H1 (cell line): ENCODE measurements around the gene CCDC93. TPM values are rescaled to one million over a fixed set of nuclear protein-coding genes. Genes with fewer than 3 reads are reported as not detected.
"Not testable (repeated sequence)": the region's sequence is repeated elsewhere in the genome, so short reads cannot be mapped to it uniquely, and the experiment has no call there.

ENCODE experiments used
- CTCF ChIA-PET: fragments of 300-600 bp; sonication (Branson Sonifier 250); formaldehyde crosslinking; loops from one replicate; lab custom pipeline; 2021; ENCODE audit not compliant: partially characterized antibody; lab: Charles Lee
- POLR2A ChIA-PET: fragments of 300-600 bp; sonication (Branson Sonifier 250); formaldehyde crosslinking; loops from one replicate; lab custom pipeline; 2021; ENCODE audit warnings: inconsistent platforms; ENCODE audit not compliant: partially characterized antibody; lab: Charles Lee
- DNase-seq, 2 experiments: peaks; one replicate each; pipeline versions ENCODE4 v3.0.0 to v3.0.0-alpha.2; 2010 to 2022; ENCODE audit warnings: low spot score in 2 of 2, low read depth in 1 of 2, mixed read lengths in 1 of 2
- FAIRE-seq: peaks from 2 replicates; lab custom pipeline; 2011; peaks lifted over from hg19 to GRCh38; lab: Jason Lieb, UNC
- H2AFZ ChIP-seq: 2 replicates; pipeline ENCODE4 v1.8.1; 2012; ENCODE audit warnings: low read length, inconsistent platforms
- H2AK5ac ChIP-seq: 2 replicates; pipeline ENCODE4 v1.6.1; 2013; ENCODE audit warnings: low read depth, low read length
- H2BK120ac ChIP-seq: replicated peaks from 2 replicates; pipeline ENCODE3; 2013; ENCODE audit warnings: low read depth, low read length, inconsistent platforms
- H2BK12ac ChIP-seq: 2 replicates; pipeline ENCODE4 v1.6.1; 2013; ENCODE audit warnings: low read depth, low read length
- H2BK15ac ChIP-seq: 2 replicates; pipeline ENCODE4 v1.6.1; 2013; ENCODE audit warnings: low read length
- H2BK20ac ChIP-seq: 2 replicates; pipeline ENCODE4 v1.6.1; 2013; ENCODE audit warnings: low read length
- H2BK5ac ChIP-seq: 2 replicates; pipeline ENCODE4 v1.6.1; 2013; ENCODE audit warnings: low read depth, low read length
- H3K14ac ChIP-seq: 2 replicates; pipeline ENCODE4 v1.6.1; 2013; ENCODE audit warnings: inconsistent platforms; ENCODE audit not compliant: insufficient read length
- H3K18ac ChIP-seq: 2 replicates; pipeline ENCODE4 v1.6.1; 2013; ENCODE audit warnings: low read length; ENCODE audit errors: extremely low read depth
- H3K23ac ChIP-seq: 2 replicates; pipeline ENCODE4 v1.6.1; 2013; ENCODE audit warnings: inconsistent platforms; ENCODE audit not compliant: insufficient read length
- H3K23me2 ChIP-seq: 2 replicates; pipeline ENCODE4 v1.6.1; 2013; ENCODE audit warnings: low read depth, low read length
- H3K27ac ChIP-seq: 2 replicates; pipeline ENCODE4 v1.6.1; 2011; ENCODE audit warnings: low read depth, low read length, inconsistent platforms
- H3K27me3 ChIP-seq, 4 experiments: replicated peaks in 1 of 4; 1 replicate in 1 of 4; 2 replicates in 3 of 4; pipeline versions ENCODE4 v1.6.1 to v1.8.1; 2011 to 2013; ENCODE audit warnings: low read length in 3 of 4, mild to moderate bottlenecking in 3 of 4, inconsistent platforms in 2 of 4, mixed read lengths in 2 of 4, moderate library complexity in 1 of 4; ENCODE audit not compliant: control insufficient read depth in 3 of 4, insufficient read depth in 3 of 4; ENCODE audit errors: extremely low read depth in 1 of 4
- H3K36me3 ChIP-seq, 4 experiments: 2 replicates each; pipeline versions ENCODE4 v1.6.1 to v1.8.1; 2011 to 2013; ENCODE audit warnings: mild to moderate bottlenecking in 4 of 4, low read length in 3 of 4, moderate library complexity in 2 of 4, control low read depth in 1 of 4, inconsistent platforms in 1 of 4; ENCODE audit not compliant: insufficient read depth in 4 of 4, control insufficient read depth in 2 of 4
- H3K4ac ChIP-seq: replicated peaks from 2 replicates; pipeline ENCODE3; 2013; ENCODE audit warnings: low read length, low read depth, mixed read lengths, inconsistent platforms; ENCODE audit not compliant: insufficient read length
- H3K4me1 ChIP-seq, 4 experiments: replicated peaks in 1 of 4; 1 replicate in 1 of 4; 2 replicates in 3 of 4; pipeline versions ENCODE4 v1.6.1 to v1.8.1; 2011 to 2013; ENCODE audit warnings: low read length in 3 of 4, inconsistent platforms in 2 of 4, mixed read lengths in 1 of 4; ENCODE audit not compliant: insufficient read depth in 4 of 4, control insufficient read depth in 3 of 4
- H3K4me2 ChIP-seq, 2 experiments: 2 replicates each; pipeline versions ENCODE4 v1.6.1 to v1.8.1; 2011 to 2013; ENCODE audit warnings: low read depth in 2 of 2, low read length in 2 of 2, control low read depth in 1 of 2, inconsistent platforms in 1 of 2, mild to moderate bottlenecking in 1 of 2; ENCODE audit not compliant: insufficient read depth in 1 of 2
- H3K4me3 ChIP-seq, 4 experiments: fragments of 200-600, 300-600 bp in 1 of 4; sonication (generic), shearing (Covaris generic), sonication (Bioruptor Twin) in 1 of 4; 2 replicates each; pipeline versions ENCODE4 v1.5.1 to v1.8.1; 2011 to 2016; ENCODE audit warnings: low read length in 4 of 4, low read depth in 3 of 4, control low read depth in 2 of 4, inconsistent platforms in 2 of 4, mild to moderate bottlenecking in 2 of 4, mixed read lengths in 1 of 4, moderate library complexity in 1 of 4; ENCODE audit not compliant: insufficient read depth in 2 of 4; ENCODE audit errors: extremely low read depth in 1 of 4
- H3K56ac ChIP-seq: replicated peaks from 2 replicates; pipeline ENCODE3; 2013; ENCODE audit warnings: low read depth, mild to moderate bottlenecking, mixed read lengths, low read length, inconsistent platforms; ENCODE audit not compliant: insufficient read length
- H3K79me1 ChIP-seq: 2 replicates; pipeline ENCODE4 v1.6.1; 2013; ENCODE audit warnings: low read depth, low read length, control low read depth
- H3K79me2 ChIP-seq, 2 experiments: 2 replicates each; pipeline versions ENCODE4 v1.6.1 to v1.8.1; 2012 to 2013; ENCODE audit warnings: low read length in 2 of 2, mild to moderate bottlenecking in 2 of 2, inconsistent platforms in 1 of 2; ENCODE audit not compliant: insufficient read depth in 2 of 2, control insufficient read depth in 1 of 2
- H3K9ac ChIP-seq, 4 experiments: replicated peaks in 1 of 4; 1 replicate in 1 of 4; 2 replicates in 3 of 4; pipeline versions ENCODE4 v1.6.1 to v1.8.1; 2011 to 2013; ENCODE audit warnings: low read depth in 3 of 4, low read length in 3 of 4, control low read depth in 2 of 4, mild to moderate bottlenecking in 2 of 4, moderate library complexity in 2 of 4, inconsistent platforms in 1 of 4; ENCODE audit errors: extremely low read depth in 1 of 4
- H3K9me3 ChIP-seq, 2 experiments: 2 replicates each; pipeline versions ENCODE4 v1.6.1 to v1.8.1; 2012 to 2013; ENCODE audit warnings: mild to moderate bottlenecking in 2 of 2, moderate library complexity in 2 of 2, control low read depth in 1 of 2, inconsistent platforms in 1 of 2, low read depth in 1 of 2, low read length in 1 of 2, mixed read lengths in 1 of 2; ENCODE audit not compliant: insufficient read depth in 2 of 2
- H4K20me1 ChIP-seq, 2 experiments: replicated peaks in 1 of 2; 2 replicates each; pipeline versions ENCODE3 to v1.8.1; 2011 to 2013; ENCODE audit warnings: inconsistent platforms in 2 of 2, low read length in 2 of 2, mild to moderate bottlenecking in 1 of 2; ENCODE audit not compliant: insufficient read depth in 2 of 2, control insufficient read depth in 1 of 2
- H4K5ac ChIP-seq: 2 replicates; pipeline ENCODE4 v1.6.1; 2013; ENCODE audit warnings: low read length, low read depth, mixed read lengths, inconsistent platforms; ENCODE audit not compliant: insufficient read length
- H4K8ac ChIP-seq: 2 replicates; pipeline ENCODE4 v1.8.0; 2013; ENCODE audit warnings: mild to moderate bottlenecking, moderate library complexity, low read length, inconsistent platforms; ENCODE audit not compliant: insufficient read depth; ENCODE audit errors: extremely low read depth
- H4K91ac ChIP-seq: replicated peaks from 2 replicates; pipeline ENCODE3; 2013; ENCODE audit warnings: low read length, mixed read lengths, inconsistent platforms; ENCODE audit not compliant: insufficient read length
- WGBS, 2 experiments: shearing (Covaris generic) in 1 of 2; methylation state at CpG; one replicate each; pipeline versions ENCODE4 v1.1.6 to v1.1.7; 2013 to 2015; ENCODE audit warnings: low lambda C conversion rate in 2 of 2, mixed read lengths in 2 of 2, inconsistent platforms in 1 of 2, low coverage in 1 of 2, missing lambda C conversion rate in 1 of 2; ENCODE audit not compliant: insufficient replicate concordance in 2 of 2, insufficient coverage in 1 of 2, insufficient read length in 1 of 2; ENCODE audit errors: extremely low coverage in 1 of 2, missing lambda C conversion rate in 1 of 2; 5-methylcytosine and 5-hydroxymethylcytosine counted together
- polyA plus RNA-seq, 7 experiments: library from polyadenylated mRNA; depleted of rRNA in 3 of 7; stranded (reverse) in 5 of 7; unstranded in 2 of 7; fragments of >200 nt in 5 of 7; fragments of 200-250 nt in 2 of 7; gene quantifications; 1 replicate in 5 of 7; 2 replicates in 1 of 7; 4 replicates in 1 of 7; pipeline versions ENCODE4 v1.2.1 to v1.2.3, GENCODE V29; 2011 to 2013; ENCODE audit warnings: missing spikeins in 2 of 7, mixed read lengths in 2 of 7
- total RNA-seq: library from RNA; stranded (reverse); fragmentation: NEBNext Ultra II Directional; extraction: Animal tissue kit (Norgen Biotek cat#: 25700); gene quantifications from 2 replicates; pipeline ENCODE4 v1.2.1, GENCODE V29; 2021

The CCDC93 gene
- total and polyA plus RNA-seq, 2 of the 8 experiments (the other 6 are each of a cell fraction or from before 2014, with no cell fraction given): 5.5 to 18.0 TPM

DNA sequence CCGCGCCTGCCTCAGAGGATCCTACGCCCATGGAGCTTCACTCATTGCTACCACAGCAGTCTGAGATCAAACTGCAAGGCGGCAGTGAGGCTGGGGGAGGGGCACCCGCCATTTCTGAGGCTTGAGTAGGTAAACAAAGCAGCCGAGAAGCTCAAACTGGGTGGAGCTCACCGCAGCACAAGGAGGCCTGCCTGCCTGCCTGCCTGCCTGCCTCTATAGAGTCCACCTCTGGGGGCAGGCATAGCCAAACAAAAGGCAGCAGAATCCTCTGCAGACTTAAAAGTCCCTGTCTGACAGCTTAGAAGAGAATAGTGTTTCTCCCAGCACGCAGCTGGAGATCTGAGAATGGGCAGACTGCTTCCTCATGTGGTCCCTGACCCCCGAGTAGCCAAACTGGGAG is 90.4 kb downstream of the CCDC93 start:
- H2BK5ac ChIP-seq, H2BK15ac ChIP-seq, H3K4me3 ChIP-seq, H2BK20ac ChIP-seq, H3K79me2 ChIP-seq, H3K18ac ChIP-seq, H2AK5ac ChIP-seq, H2AFZ ChIP-seq, FAIRE-seq, H3K23ac ChIP-seq, H4K20me1 ChIP-seq, H4K5ac ChIP-seq, H3K4me2 ChIP-seq, H3K27ac ChIP-seq, DNase-seq, H4K8ac ChIP-seq, H2BK12ac ChIP-seq, POLR2A ChIA-PET, H3K9ac ChIP-seq, H3K56ac ChIP-seq, H3K23me2 ChIP-seq, H3K79me1 ChIP-seq, H2BK120ac ChIP-seq, H3K4me1 ChIP-seq, H3K4ac ChIP-seq, H4K91ac ChIP-seq, H3K27me3 ChIP-seq, H3K14ac ChIP-seq: not testable (repeated sequence)
- 92% methylated on average over 9 of the region's 9 CpGs; no CpG with 5 or more reads in 1 of the 2 experiments for WGBS, 2 experiments
- peaks cover 8 to 15% of the 10 kb centered on the region in 2 experiments; a peak in 3 of 4 replicates for H3K9me3 ChIP-seq
- H3K36me3 ChIP-seq: peaks cover 6 to 34% (median 25%) of the 10 kb centered on the region in 4 experiments; a peak in 6 of 8 replicates
- CTCF ChIA-PET: interaction anchor here (0.9 to 1.4 kb wide), 2 partner anchors 80 to 81 kb away, joined by 3 to 6 read pairs; no protein-coding TSS in a partner anchor
